Measurements from ENCODE around the gene FHAD1. TPM values are rescaled to one million over a fixed set of nuclear protein-coding genes. Genes with fewer than 3 reads are reported as not detected.

Gene FHAD1
- total and polyA plus RNA-seq, 9 of the 15 experiments (the other 6 are each of a cell fraction or from before 2014, with no cell fraction given), result 0.32 to 2.1 (median 1.5) TPM; not detected in 1

DNA sequence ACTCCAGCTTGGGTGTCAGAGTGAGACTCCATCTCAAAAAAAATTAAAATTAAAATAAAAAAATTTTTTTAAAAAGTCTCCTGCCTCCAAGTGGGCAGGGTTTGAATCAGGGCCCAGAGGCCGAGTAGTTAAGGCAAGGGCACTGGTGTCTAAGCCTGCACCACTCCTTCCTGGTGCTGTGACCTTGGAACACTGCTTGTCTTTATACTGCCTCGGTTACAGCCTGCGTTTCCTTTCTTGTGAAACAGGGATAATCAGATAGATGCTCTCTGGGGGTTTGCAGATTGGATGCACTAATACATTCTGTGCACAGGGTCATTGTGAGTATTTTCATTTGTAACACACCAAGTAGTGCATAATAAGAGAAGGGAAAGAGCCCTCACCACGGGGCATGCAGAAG is 104.3 kb downstream of the FHAD1 start (continued):
- TF ChIP-seq CBX2 (IDR thresholded peaks at IDR 0.05; ENCODE audit: insufficient read depth, low read length, poor library complexity, severe bottlenecking), result no peak
- TF ChIP-seq ZNF175 (CRISPR knock-in tag; IDR thresholded peaks at IDR 0.05; ENCODE audit: low read depth), result no peak
- TF ChIP-seq CEBPB (tag; IDR thresholded peaks at IDR 0.05), result no peak
- no peak for TF ChIP-seq HDAC1 (IDR thresholded peaks at IDR 0.05)
- TF ChIP-seq STAT6 (CRISPR knock-in tag; IDR thresholded peaks at IDR 0.05), result no peak
- TF ChIP-seq SMARCE1 (IDR thresholded peaks at IDR 0.05), result no peak

DNA sequence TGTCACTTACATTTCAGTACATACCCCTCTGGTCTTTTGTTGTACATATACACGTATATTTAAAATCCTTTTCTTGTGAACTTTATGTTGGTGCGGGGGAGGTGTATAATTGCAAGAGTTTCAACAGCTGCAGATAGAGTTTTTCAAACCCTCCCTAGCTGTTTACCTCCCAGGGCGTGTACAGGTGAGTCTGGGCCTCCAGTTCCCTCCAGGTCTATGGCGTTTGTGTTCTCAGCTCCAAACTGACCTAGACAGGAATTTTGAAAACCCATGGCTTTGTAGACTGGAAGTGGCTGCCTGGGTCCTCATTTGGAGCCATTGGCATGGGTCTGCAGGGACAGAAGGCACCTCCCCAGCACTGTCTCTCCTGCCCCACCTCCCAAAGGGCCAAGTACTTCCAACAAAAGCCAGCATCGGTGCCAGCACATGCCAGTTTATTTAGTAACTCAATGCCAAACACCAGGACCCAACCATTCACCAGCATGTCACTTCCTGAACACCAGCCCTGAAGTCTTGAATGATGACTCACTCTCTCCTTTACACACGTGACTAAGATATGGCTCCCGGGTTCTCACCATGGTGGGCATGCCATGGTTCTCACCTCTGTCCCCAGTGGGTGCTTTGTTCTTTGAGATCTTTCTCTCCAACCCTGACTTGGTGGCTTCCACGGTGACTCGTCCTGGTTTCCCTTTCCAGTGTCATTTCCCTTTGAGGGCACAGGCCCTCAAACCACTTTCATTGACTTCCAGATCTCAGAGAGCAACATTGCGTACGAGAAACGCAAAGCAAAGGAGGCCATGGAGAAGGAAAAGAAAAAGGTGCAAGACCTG is 105.3 kb downstream of the FHAD1 start:
- no peaks in the 10 kb centered on the region for H3K79me2 ChIP-seq (ENCODE audit: control insufficient read depth, insufficient read depth, low read length)
- no peaks in the 10 kb centered on the region for H3K9me3 ChIP-seq (replicated peaks; ENCODE audit: control insufficient read depth, insufficient read depth, low read depth, low read length)
- peak overlapping the region; percentile 42; the same call in 2 of the 3 replicates for H3K27ac ChIP-seq (ENCODE audit: extremely low read depth, low read depth, low read length)
- DNase-seq (ENCODE audit: extremely low read depth in 1 of 4, low spot score in 3 of 4) (peak; percentile 43 to 60 (median 56)), ATAC-seq (peak; percentile 73), FAIRE-seq (peak; percentile 70)
- ChIA-PET CTCF (ENCODE audit: low intra/inter-chr PET ratio) (no interaction called here), POLR2A (interaction anchor here (1.4 kb wide), 1 partner anchor 10 kb away, joined by 3 read pairs; no protein-coding TSS in a partner anchor)
- no peaks in the 10 kb centered on the region for H3K36me3 ChIP-seq (ENCODE audit: control insufficient read depth, insufficient read depth, low read length)
- no peak overlapping the region; a peak in 1 of 4 replicates for H3K9ac ChIP-seq (ENCODE audit: insufficient read depth in 1 of 2, low read depth in 2 of 2, low read length in 2 of 2)
- BruUV-seq (replicated peaks), result no TSS peak
- intact Hi-C loops (cut with micrococcal nuclease), result no loop called here
- no peaks in the 10 kb centered on the region for H3K27me3 ChIP-seq (ENCODE audit: control insufficient read depth in 2 of 2, insufficient read depth in 2 of 2, low read length in 2 of 2)
- WGBS (ENCODE audit: insufficient coverage, low coverage, missing lambda C conversion rate), result 39% methylated on average over 12 of the region's 12 CpGs
- H4K20me1 ChIP-seq (replicated peaks; ENCODE audit: control insufficient read depth, insufficient read depth, low read length), result no peaks in the 10 kb centered on the region
- H3K4me3 ChIP-seq, result no peak overlapping the region
- H3K9me1 ChIP-seq (ENCODE audit: control insufficient read depth, insufficient read depth, low read length), result no peaks in the 10 kb centered on the region
- peak overlapping the region; percentile 93 for H2AFZ ChIP-seq (ENCODE audit: low read depth, low read length)
- in situ Hi-C loops (cut with MboI), result no loop called here
- peaks cover 8 to 20% of the 10 kb centered on the region in 2 experiments; a peak in 4 of 5 replicates for H3K4me1 ChIP-seq (replicated peaks in 1 of 2; ENCODE audit: control insufficient read depth in 2 of 2, insufficient read depth in 2 of 2, low read length in 2 of 2)
- H3K4me2 ChIP-seq (ENCODE audit: insufficient read depth, low read length), result peak overlapping the region; percentile 30; the same call in 1 of the 2 replicates
- no peak for TF ChIP-seq NR4A1 (CRISPR knock-in tag; IDR thresholded peaks at IDR 0.05)
- TF ChIP-seq NR4A1 (tag; IDR thresholded peaks at IDR 0.05), result 0 out of 2 replicates have a peak, but pooled peaks have one; percentile 29
- TF ChIP-seq HDAC8 (tag; IDR thresholded peaks at IDR 0.05), result no peak
- TF ChIP-seq NFRKB (IDR thresholded peaks at IDR 0.05; ENCODE audit: low read depth), result 0 out of 2 replicates have a peak, but pooled peaks have one; percentile 28
- TF ChIP-seq DIDO1 (tag; IDR thresholded peaks at IDR 0.05; ENCODE audit: low read depth), result no peak
- TF ChIP-seq C11orf30 (IDR thresholded peaks at IDR 0.05; ENCODE audit: low read depth), result peak; percentile 61
- peak; percentile 32; the same call in 1 of the 2 replicates for TF ChIP-seq MAFF (IDR thresholded peaks at IDR 0.05; ENCODE audit: low read length)
- TF ChIP-seq XRCC3 (IDR thresholded peaks at IDR 0.05), result no peak
- TF ChIP-seq ZNF589 (CRISPR knock-in tag; IDR thresholded peaks at IDR 0.05; ENCODE audit: low read depth), result peak; percentile 18; the same call in 1 of the 2 replicates
- TF ChIP-seq, protein P1, sequence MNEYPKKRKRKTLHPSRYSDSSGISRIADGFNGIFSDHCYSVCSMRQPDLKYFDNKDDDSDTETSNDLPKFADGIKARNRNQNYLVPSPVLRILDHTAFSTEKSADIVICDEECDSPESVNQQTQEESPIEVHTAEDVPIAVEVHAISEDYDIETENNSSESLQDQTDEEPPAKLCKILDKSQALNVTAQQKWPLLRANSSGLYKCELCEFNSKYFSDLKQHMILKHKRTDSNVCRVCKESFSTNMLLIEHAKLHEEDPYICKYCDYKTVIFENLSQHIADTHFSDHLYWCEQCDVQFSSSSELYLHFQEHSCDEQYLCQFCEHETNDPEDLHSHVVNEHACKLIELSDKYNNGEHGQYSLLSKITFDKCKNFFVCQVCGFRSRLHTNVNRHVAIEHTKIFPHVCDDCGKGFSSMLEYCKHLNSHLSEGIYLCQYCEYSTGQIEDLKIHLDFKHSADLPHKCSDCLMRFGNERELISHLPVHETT (CRISPR knock-in tag; conservative IDR thresholded peaks at IDR 0.05 in 1 of 2, IDR thresholded peaks at IDR 0.05 in 1 of 2), result peak in 1 of 2 experiments; percentile 64; a peak in 2 of 4 replicates

Measured in K562 (cell line).